HG03571 (cell line): ENCODE results near the gene SEMA3G.

ENCODE experiments used
- ATAC-seq: cut with Tn5 transposase; IDR thresholded peaks from one replicate; pipeline ENCODE4 v1.9.1; 2021; ENCODE audit not compliant: unreplicated experiment

The SEMA3G gene

DNA sequence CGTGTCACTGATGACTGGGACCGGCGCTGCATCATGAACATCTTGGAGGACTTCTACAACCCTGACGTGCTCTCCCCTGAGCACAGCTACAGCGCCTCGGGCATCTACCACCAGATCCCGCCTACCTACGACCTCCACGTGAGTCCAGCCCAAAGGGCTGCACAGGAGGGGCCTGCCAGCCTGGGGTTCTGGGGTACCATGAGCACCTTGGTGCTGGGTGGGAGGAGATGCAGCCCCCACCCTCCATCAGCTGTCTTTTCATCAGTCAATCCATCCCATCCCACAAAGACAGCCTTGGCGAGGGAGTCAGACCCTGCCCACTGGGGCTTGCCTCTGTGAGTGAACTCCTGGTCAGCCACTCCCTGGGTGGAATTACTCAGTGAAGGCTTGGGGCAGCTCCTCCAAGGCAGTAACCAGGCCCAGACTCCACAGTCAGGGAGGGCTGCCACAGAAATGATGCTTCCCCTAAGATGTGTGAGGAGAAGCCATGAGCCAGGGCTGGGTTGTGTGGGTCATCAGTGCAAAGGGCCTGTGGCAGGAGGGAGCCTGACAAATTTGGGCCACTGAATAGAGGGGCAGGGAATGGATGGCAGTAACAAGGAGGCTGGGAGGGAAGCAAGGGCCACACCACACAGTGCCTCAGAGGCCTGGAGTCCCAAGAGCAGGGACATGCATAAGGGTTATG is 47.9 kb downstream of the SEMA3G start:
- ATAC-seq: no peak

DNA sequence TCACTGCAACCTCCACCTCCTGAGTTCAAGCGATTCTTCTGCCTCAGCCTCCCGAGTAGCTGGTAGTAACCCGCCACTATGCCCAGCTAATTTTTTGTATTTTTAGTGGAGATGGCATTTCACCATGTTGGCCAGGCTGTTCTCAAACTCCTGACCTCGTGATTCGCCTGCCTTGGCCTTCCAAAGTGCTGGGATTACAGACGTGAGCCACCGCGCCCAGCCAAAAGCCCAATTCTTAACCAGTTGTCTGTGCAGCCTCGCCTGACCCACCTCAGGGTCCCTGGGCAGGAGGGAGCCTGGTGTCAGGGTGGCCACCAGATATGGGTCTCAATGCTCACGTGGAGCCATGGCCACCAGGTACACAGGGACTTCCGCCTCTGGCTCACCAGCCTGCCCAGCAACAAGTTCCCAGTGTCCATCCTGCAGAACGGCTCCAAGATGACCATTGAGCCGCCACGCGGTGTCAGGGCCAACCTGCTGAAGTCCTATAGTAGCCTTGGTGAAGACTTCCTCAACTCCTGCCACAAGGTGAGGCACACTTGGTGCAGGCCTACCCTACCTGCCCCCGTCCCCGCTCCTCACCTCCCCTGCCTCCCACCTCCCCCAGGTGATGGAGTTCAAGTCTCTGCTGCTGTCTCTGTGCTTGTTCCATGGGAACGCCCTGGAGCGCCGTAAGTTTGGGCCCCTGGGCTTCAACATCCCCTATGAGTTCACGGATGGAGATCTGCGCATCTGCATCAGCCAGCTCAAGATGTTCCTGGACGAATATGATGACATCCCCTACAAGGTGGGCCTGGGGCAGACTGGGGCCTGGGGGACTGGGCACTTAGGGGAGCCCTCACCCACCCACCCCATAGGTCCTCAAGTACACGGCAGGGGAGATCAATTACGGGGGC is 48.6 kb downstream of the SEMA3G start:
- no peak for ATAC-seq

DNA sequence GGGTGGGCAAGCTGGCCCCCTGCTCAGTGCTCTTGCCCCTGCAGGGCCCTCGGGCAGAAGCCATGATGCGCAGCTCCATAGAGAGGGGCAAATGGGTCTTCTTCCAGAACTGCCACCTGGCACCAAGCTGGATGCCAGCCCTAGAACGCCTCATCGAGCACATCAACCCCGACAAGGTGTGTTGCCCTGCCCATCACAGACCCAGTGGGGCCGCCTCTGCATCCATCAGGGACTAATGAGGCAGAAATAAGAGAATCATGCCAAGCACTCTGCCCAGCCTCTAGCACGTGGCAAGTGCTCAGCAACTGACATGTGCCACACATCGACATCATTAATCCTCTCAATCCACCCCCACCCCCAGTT is 49.4 kb downstream of the SEMA3G start:
- no peak for ATAC-seq

DNA sequence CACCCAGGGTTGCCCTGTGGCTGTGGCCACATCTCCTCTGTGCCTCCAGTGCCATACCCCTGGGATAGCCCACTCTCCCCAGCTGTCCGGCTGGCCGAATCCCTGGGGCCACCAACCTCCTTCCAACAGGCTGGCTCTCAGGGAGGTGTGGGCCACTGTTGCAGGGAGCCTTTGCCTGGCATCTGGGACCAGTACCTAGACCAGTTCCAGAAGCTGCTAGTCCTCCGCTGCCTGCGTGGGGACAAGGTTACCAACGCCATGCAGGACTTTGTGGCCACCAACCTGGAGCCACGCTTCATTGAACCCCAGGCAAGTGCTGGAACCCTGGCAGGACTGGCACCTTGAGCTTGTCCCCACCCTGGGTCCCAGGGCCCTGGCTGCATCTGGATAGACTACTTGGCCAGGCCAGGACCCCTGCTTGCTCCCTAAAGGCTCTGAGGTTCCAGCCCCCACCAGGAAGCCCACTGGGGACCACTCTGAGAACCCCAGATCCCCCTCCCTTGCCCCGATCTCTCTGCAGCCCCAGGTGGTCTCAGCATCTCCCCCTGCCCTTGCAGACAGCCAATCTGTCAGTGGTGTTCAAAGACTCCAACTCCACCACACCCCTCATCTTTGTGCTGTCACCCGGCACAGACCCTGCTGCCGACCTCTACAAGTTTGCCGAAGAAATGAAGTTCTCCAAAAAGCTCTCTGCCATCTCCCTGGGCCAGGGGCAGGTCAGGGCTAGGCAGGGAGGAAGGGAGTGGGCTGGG is 50.0 kb downstream of the SEMA3G start:
- ATAC-seq: no peak

DNA sequence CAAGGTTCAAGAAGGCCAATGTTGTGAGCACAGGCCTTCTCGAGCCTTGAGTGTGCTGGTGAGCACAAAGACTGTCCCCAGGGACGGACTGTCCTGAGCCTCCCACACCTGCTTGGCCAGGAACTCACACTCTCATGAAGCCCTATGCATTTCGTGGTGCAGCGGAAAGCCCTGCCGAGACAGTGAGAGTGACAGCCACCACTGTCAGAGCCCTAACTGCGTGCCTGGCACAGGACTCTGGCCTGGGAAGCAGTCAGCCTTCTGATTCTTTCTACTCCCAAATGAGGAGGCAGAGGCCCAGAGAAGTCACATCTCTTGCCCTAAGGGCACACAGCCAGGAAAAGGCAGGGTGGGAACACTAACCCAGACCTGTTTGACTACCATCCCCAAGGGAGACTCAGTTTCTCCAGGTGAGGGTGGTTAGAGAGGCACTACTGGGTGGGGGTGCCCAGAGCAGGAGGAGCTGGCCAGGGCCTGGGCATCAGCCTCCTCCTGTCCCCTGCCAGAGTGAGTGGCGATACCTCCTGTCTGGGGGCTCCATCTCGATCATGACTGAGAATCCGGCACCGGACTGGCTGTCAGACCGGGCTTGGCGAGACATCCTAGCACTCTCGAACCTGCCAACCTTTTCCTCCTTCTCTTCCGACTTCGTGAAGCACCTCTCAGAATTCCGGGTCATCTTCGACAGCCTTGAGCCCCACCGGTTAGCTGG is 50.8 kb downstream of the SEMA3G start:
- no peak for ATAC-seq

- ATAC-seq: no peak
Observed at GRCh38 chr3:52393131-52393807, 51.6 kb downstream of the SEMA3G start.

DNA sequence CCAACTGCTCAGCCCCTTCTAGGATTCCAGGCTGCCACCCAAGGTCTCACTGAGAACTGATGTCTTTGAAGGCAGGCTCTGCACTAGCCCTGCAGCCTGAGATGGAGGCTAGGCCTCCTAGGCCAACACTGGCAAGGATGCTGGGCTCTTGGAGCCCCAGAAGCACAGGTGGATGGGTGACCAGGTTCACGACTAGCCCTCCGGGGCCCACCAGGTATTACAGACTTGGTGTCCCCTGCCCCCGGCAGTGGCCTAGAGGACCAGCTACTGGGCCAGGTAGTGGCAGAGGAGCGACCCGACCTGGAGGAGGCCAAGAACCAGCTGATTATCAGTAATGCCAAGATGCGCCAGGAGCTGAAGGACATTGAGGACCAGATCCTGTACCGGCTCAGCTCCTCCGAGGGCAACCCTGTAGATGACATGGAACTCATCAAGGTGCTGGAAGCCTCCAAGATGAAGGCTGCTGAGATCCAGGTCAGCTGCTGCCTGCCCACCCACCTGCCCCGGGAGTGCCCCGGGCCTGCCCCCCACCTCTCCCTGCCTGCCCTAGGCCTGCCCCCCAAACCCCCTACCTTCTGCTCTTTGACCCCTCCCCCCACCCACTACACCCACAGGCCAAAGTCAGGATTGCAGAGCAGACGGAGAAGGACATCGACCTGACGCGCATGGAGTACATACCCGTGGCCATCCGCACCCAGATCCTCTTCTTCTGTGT is 52.5 kb downstream of the SEMA3G start:
- ATAC-seq: no peak

DNA sequence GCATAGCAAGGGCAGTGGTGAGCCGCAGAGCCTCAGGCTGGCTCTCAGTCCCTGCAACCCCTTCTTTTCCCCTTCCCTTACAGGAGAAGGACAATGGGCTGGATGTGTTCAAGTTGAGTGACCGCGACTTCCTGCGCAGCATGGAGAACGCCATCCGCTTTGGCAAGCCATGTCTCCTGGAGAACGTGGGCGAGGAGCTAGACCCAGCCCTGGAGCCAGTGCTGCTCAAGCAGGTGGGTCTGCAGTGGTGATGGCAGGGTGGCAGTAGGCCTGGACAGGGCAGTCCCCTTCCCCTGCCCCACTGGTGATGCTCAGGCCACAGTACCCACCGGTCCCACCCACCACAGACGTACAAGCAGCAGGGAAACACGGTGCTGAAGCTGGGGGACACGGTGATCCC is 53.8 kb downstream of the SEMA3G start:
- ATAC-seq: no peak

DNA sequence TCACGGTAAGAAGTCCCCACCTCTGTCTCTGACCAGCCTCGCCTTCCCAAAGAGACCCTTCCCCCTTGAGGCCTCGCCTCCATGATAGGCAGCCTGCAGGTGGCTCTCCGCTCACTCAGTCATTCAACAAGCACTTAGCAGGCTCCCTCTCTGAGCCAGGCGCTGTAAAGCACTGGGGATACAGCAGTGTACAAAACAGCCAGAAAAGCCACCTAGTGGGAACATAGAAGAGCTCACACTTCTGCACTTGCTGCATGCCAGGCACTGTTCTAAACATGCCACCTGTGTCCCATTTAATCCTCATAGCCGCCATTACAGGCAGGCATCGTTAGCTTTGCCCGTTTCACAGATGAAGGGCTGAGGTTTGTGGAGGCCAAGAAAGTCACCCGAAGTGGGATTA is 56.0 kb downstream of the SEMA3G start:
- ATAC-seq: no peak

DNA sequence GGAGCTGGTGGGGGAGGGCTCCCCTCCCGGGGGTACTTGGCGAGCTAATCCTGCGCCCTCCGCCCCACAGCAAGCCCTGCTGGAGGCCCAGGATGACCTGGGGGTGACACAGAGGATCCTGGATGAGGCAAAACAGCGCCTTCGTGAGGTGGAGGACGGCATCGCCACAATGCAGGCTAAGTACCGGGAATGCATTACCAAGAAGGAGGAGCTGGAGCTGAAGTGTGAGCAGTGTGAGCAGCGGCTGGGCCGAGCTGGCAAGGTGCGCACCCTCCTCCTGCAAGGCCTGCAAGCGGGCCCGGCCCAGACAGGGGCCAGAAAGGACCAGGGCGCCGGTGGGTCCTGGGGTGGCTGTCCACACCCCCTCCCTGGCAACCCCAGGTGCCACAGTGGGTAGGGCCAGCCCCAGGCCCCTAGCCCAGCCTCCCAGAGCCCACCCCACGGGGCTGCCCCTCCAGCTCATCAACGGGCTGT is 56.5 kb downstream of the SEMA3G start:
- no peak for ATAC-seq

DNA sequence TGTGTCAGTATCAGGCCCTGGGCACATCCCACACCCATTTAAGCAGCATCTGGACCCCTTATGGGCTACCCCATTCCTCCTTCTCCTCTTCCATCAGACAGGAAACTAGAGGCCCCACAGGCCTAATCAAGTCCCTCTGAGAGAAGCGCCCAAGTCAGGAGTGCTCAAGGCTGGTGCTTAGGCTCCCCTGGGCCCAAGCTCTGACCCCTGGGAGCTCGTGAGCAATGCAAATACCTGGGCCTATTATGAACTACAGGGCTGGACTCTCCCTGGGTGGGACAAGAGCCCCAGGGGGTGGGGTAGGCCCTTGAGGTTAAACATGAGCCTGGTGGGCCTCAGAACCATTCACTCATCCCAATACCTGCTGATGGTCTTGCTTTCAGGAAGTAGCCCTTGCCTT is 57.4 kb downstream of the SEMA3G start:
- ATAC-seq: no peak

GRCh38 chr3:52385157-52385556 is 59.7 kb downstream of the SEMA3G start:
- ATAC-seq: no peak

GRCh38 chr3:52384019-52384761 is 60.7 kb downstream of the SEMA3G start:
- ATAC-seq: no peak

DNA sequence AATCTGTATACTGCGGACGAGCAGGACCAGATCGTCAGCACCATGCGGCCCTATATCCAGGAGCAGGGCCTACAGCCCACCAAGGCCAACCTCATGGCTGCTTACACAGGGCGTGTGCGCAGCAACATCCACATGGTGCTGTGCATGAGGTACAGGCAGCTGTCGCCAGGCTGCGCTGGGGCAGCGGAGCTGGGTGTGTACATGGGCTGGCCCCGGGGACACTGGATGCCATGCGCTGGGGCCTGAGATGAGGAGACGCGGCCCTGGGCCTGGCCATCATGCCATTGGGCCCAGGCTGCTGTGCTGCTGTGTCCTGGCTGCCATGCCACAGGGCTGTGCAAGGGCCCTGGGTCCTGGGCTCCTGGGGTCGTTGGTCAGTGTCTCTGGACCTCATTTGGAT is 61.5 kb downstream of the SEMA3G start:
- ATAC-seq: no peak
